PC-9 (cell line): ENCODE results near the gene AFG1L. TPM values are rescaled to one million over a fixed set of nuclear protein-coding genes. Genes with fewer than 3 reads are reported as not detected.

Experiments
- BruUV-seq: library from RNA; stranded (reverse); fragments of 400-500 nt; replicated peaks from 2 replicates; lab custom pipeline; 2021; lab: Mats Ljungman, UMichigan
- CTCF ChIA-PET: fragments of 300-600 bp; sonication (Branson Sonifier 250); formaldehyde crosslinking; loops from one replicate; lab custom pipeline; 2022; ENCODE audit warnings: antibody characterized with exemption; lab: Charles Lee
- POLR2A ChIA-PET: fragments of 300-600 bp; sonication (Branson Sonifier 250); formaldehyde crosslinking; loops from one replicate; lab custom pipeline; 2022; ENCODE audit warnings: antibody characterized with exemption; ENCODE audit not compliant: unreplicated experiment; lab: Charles Lee
- DNase-seq, 2 experiments: peaks; one replicate each; pipeline versions ENCODE4 v3.0.0 to v3.0.0-alpha.2; 2015 to 2022; ENCODE audit warnings: mixed read lengths in 1 of 2
- H2AFZ ChIP-seq: fragments of 200-600 bp; sonication (generic); 2 replicates; pipeline ENCODE4 v1.8.1; 2017; ENCODE audit warnings: antibody characterized with exemption
- H3F3A ChIP-seq: fragments of 200-600 bp; sonication (generic); 2 replicates; pipeline ENCODE4 v1.8.1; 2017; ENCODE audit warnings: antibody characterized with exemption, mild to moderate bottlenecking, low read depth; ENCODE audit not compliant: insufficient read depth
- H3K27ac ChIP-seq: fragments of 200-600 bp; sonication (generic); 2 replicates; pipeline ENCODE4 v1.6.1; 2016; ENCODE audit warnings: mixed run types
- H3K27me3 ChIP-seq: fragments of 200-600 bp; sonication (generic); 2 replicates; pipeline ENCODE4 v1.6.1; 2016; ENCODE audit warnings: low read depth, mixed run types; ENCODE audit not compliant: insufficient read depth
- H3K36me3 ChIP-seq: fragments of 200-600 bp; sonication (generic); 2 replicates; pipeline ENCODE4 v1.6.1; 2016; ENCODE audit warnings: low read depth, mixed run types
- H3K4me1 ChIP-seq: fragments of 200-600 bp; sonication (generic); replicated peaks from 2 replicates; pipeline ENCODE4 v1.6.1; 2016; ENCODE audit warnings: mixed run types; ENCODE audit not compliant: insufficient read depth
- H3K4me2 ChIP-seq: fragments of 200-600 bp; sonication (generic); 2 replicates; pipeline ENCODE4 v1.6.1; 2017; ENCODE audit warnings: mixed run types
- H3K4me3 ChIP-seq: fragments of 200-600 bp; sonication (generic); 2 replicates; pipeline ENCODE4 v1.6.1; 2016; ENCODE audit warnings: mixed run types
- H3K79me2 ChIP-seq: fragments of 200-600 bp; sonication (generic); 2 replicates; pipeline ENCODE4 v1.6.1; 2017; ENCODE audit warnings: low read depth, mixed run types
- H3K9me2 ChIP-seq: fragments of 200-600 bp; sonication (generic); 2 replicates; pipeline ENCODE4 v1.8.1; 2017; ENCODE audit warnings: mild to moderate bottlenecking; ENCODE audit not compliant: insufficient read depth
- H3K9me3 ChIP-seq: fragments of 200-600 bp; sonication (generic); 2 replicates; pipeline ENCODE4 v1.8.1; 2016; ENCODE audit warnings: low read depth; ENCODE audit not compliant: insufficient read depth
- H4K20me1 ChIP-seq: fragments of 200-600 bp; sonication (generic); 2 replicates; pipeline ENCODE4 v1.8.1; 2017; ENCODE audit not compliant: insufficient read depth
- CTCF ChIP-seq: fragments of 200-600 bp; sonication (generic); conservative IDR thresholded peaks from 2 replicates; pipeline ENCODE4 v1.6.1; 2017; ENCODE audit warnings: mixed run types, antibody characterized with exemption, mild to moderate bottlenecking, moderate library complexity
- EZH2 ChIP-seq: fragments of 200-600 bp; sonication (generic); IDR thresholded peaks from 2 replicates; pipeline ENCODE4 v1.8.0; 2017; ENCODE audit warnings: antibody characterized with exemption, low read depth
- intact Hi-C: fragments of 100-400 bp; cut with micrococcal nuclease; formaldehyde crosslinking; loops from one replicate; pipeline ENCODE4 v1.10.0; 2022; ENCODE audit not compliant: unreplicated experiment
- total RNA-seq: library from RNA; stranded (reverse); gene quantifications from 2 replicates; pipeline ENCODE4 v1.2.3, GENCODE V29; 2021

The AFG1L gene
- total RNA-seq, 1 experiment from 2014 or later: 8.9 TPM

- Histone ChIP-seq H3K9me2 (no peaks in the 10 kb centered on the region), H3K27ac (no peak overlapping the region), H3K36me3 (0 out of 2 replicates have a peak, but pooled peaks cover 5% of the 10 kb centered on the region), H3K27me3 (no peaks in the 10 kb centered on the region), H3K4me2 (no peak overlapping the region), H3K9me3 (no peaks in the 10 kb centered on the region), H4K20me1 (no peaks in the 10 kb centered on the region), H3K4me1 (peaks cover 8% of the 10 kb centered on the region), H3K79me2 (no peaks in the 10 kb centered on the region), H3K4me3 (no peak overlapping the region), H2AFZ (no peak overlapping the region), H3F3A (no peaks in the 10 kb centered on the region)
- TF ChIP-seq CTCF (no peak), EZH2 (no peak)
- ChIA-PET POLR2A (no interaction called here), CTCF (interaction anchor here (0.7 kb wide), 1 partner anchor 720 kb away, joined by 3 read pairs; no protein-coding TSS in a partner anchor)
- no TSS peak for BruUV-seq
- DNase-seq: no peak
- intact Hi-C loops: no loop called here
These were observed 66.6 kb downstream of the AFG1L start for GRCh38 chr6:108361312-108361932.

GRCh38 chr6:108362455-108362854 lies 67.6 kb downstream of the AFG1L start:
- TF ChIP-seq EZH2 (no peak), CTCF (no peak)
- H3K4me2 ChIP-seq: no peak overlapping the region
- no peaks in the 10 kb centered on the region for H3K9me3 ChIP-seq
- H4K20me1 ChIP-seq: no peaks in the 10 kb centered on the region
- no peak overlapping the region for H2AFZ ChIP-seq
- no peaks in the 10 kb centered on the region for H3K27me3 ChIP-seq
- BruUV-seq: no TSS peak
- H3K4me1 ChIP-seq: peaks cover 8% of the 10 kb centered on the region
- no peak overlapping the region for H3K27ac ChIP-seq
- no peaks in the 10 kb centered on the region for H3K79me2 ChIP-seq
- CTCF ChIA-PET: no interaction called here
- intact Hi-C loops: no loop called here
- H3K9me2 ChIP-seq: no peaks in the 10 kb centered on the region
- H3F3A ChIP-seq: no peaks in the 10 kb centered on the region
- H3K36me3 ChIP-seq: 0 out of 2 replicates have a peak, but pooled peaks cover 4% of the 10 kb centered on the region
- no peak for DNase-seq
- POLR2A ChIA-PET: no interaction called here
- no peak overlapping the region for H3K4me3 ChIP-seq

- no peaks in the 10 kb centered on the region for H4K20me1 ChIP-seq
- H3K36me3 ChIP-seq: no peaks in the 10 kb centered on the region
- no peaks in the 10 kb centered on the region for H3K9me2 ChIP-seq
- no TSS peak for BruUV-seq
- intact Hi-C loops: no loop called here
- no peak for TF ChIP-seq CTCF
- TF ChIP-seq EZH2: no peak
- no peak overlapping the region for H3K4me2 ChIP-seq
- peak in 1 of 2 experiments; percentile 40 for DNase-seq
- no peak overlapping the region for H2AFZ ChIP-seq
- CTCF ChIA-PET: interaction anchor here (0.7 kb wide), 1 partner anchor 14 kb away, joined by 3 read pairs; no protein-coding TSS in a partner anchor
- H3F3A ChIP-seq: no peaks in the 10 kb centered on the region
- H3K4me3 ChIP-seq: no peak overlapping the region
- no peak overlapping the region for H3K27ac ChIP-seq
- H3K27me3 ChIP-seq: no peaks in the 10 kb centered on the region
- H3K79me2 ChIP-seq: no peaks in the 10 kb centered on the region
- POLR2A ChIA-PET: no interaction called here
- peaks cover 8% of the 10 kb centered on the region for H3K4me1 ChIP-seq
- H3K9me3 ChIP-seq: no peaks in the 10 kb centered on the region
These were observed 68.3 kb downstream of the AFG1L start for GRCh38 chr6:108363113-108363512.
